Liver (tissue), 9 donors: Measurements from ENCODE around the gene TUBB4A. TPM values are rescaled to one million over a fixed set of nuclear protein-coding genes. Genes with fewer than 3 reads are reported as not detected.

ENCODE experiments used
- DNase-seq: peaks from one replicate; pipeline ENCODE4 v3.0.0-alpha.2; 2017; ENCODE audit warnings: low spot score
- H3K27ac ChIP-seq, 2 donors: one replicate each; pipeline ENCODE4 v1.7.0; 2013; ENCODE audit warnings: inconsistent platforms in 2 of 2, low read length in 2 of 2, control low read depth in 1 of 2, low read depth in 1 of 2, mild to moderate bottlenecking in 1 of 2
- H3K27me3 ChIP-seq, 4 donors: one replicate each; pipeline versions ENCODE4 v1.6.1 to v1.7.0; 2013; ENCODE audit warnings: low read length in 3 of 4, inconsistent platforms in 1 of 4, mild to moderate bottlenecking in 1 of 4, moderate library complexity in 1 of 4; ENCODE audit not compliant: control insufficient read depth in 4 of 4, insufficient read depth in 4 of 4
- H3K36me3 ChIP-seq, 4 donors: one replicate each; pipeline versions ENCODE4 v1.6.1 to v1.7.0; 2013; ENCODE audit warnings: low read length in 3 of 4, mild to moderate bottlenecking in 3 of 4, low read depth in 1 of 4, moderate library complexity in 1 of 4; ENCODE audit not compliant: control insufficient read depth in 4 of 4, insufficient read depth in 3 of 4
- H3K4me1 ChIP-seq, 4 donors: one replicate each; pipeline versions ENCODE4 v1.6.1 to v1.7.0; 2013; ENCODE audit warnings: low read length in 3 of 4, mild to moderate bottlenecking in 3 of 4, moderate library complexity in 1 of 4; ENCODE audit not compliant: control insufficient read depth in 4 of 4, insufficient read depth in 4 of 4
- H3K4me3 ChIP-seq, 3 donors: one replicate each; pipeline versions ENCODE4 v1.6.1 to v1.7.0; 2013; ENCODE audit warnings: low read length in 3 of 3, control low read depth in 1 of 3, low read depth in 1 of 3, mild to moderate bottlenecking in 1 of 3
- H3K9ac ChIP-seq, 2 donors: one replicate each; pipeline ENCODE4 v1.7.0; 2013; ENCODE audit warnings: low read length in 2 of 2, mild to moderate bottlenecking in 2 of 2, moderate library complexity in 2 of 2, control low read depth in 1 of 2, low read depth in 1 of 2
- H3K9me3 ChIP-seq, 4 donors: one replicate each; pipeline versions ENCODE4 v1.6.1 to v1.7.0; 2013; ENCODE audit warnings: low read length in 3 of 4; ENCODE audit not compliant: control insufficient read depth in 4 of 4
- ATF3 ChIP-seq: IDR thresholded peaks from 2 replicates; pipeline ENCODE4 v1.6.1; 2016; ENCODE audit warnings: antibody characterized with exemption
- CTCF ChIP-seq: fragments of 150-350 bp; IDR thresholded peaks from 2 replicates; pipeline ENCODE4 v1.5.1; 2017; ENCODE audit warnings: improper control_type of control experiment, low read depth, low read length; ENCODE audit not compliant: missing input control
- EGR1 ChIP-seq, 2 donors: IDR thresholded peaks; 2 replicates each; pipeline ENCODE4 v1.6.1; 2016 to 2018; ENCODE audit warnings: antibody characterized with exemption in 2 of 2, low read depth in 2 of 2
- FOXA2 ChIP-seq: IDR thresholded peaks from 2 replicates; pipeline ENCODE4 v1.6.1; 2016; ENCODE audit warnings: antibody characterized with exemption
- GABPA ChIP-seq, 2 donors: IDR thresholded peaks in 1 of 2; conservative IDR thresholded peaks in 1 of 2; 2 replicates each; pipeline ENCODE4 v1.6.1; 2016; ENCODE audit warnings: antibody characterized with exemption in 2 of 2, mild to moderate bottlenecking in 1 of 2, moderate library complexity in 1 of 2
- HNF4A ChIP-seq, 2 donors: conservative IDR thresholded peaks; 2 replicates each; pipeline ENCODE4 v1.6.1; 2016; ENCODE audit warnings: antibody characterized with exemption in 2 of 2, mild to moderate bottlenecking in 2 of 2
- HNF4G ChIP-seq: IDR thresholded peaks from 2 replicates; pipeline ENCODE4 v1.6.1; 2016; ENCODE audit warnings: antibody characterized with exemption
- JUND ChIP-seq, 2 donors: IDR thresholded peaks; 2 replicates each; pipeline ENCODE4 v1.6.1; 2016; ENCODE audit warnings: antibody characterized with exemption in 2 of 2
- RAD21 ChIP-seq, 2 donors: IDR thresholded peaks; 2 replicates each; pipeline ENCODE4 v1.6.1; 2016; ENCODE audit warnings: antibody characterized with exemption in 2 of 2, mild to moderate bottlenecking in 2 of 2
- RXRA ChIP-seq, 2 donors: IDR thresholded peaks; 2 replicates each; pipeline ENCODE4 v1.6.1; 2017 to 2018; ENCODE audit warnings: antibody characterized with exemption in 2 of 2, mild to moderate bottlenecking in 1 of 2
- TAF1 ChIP-seq: conservative IDR thresholded peaks from 2 replicates; pipeline ENCODE4 v1.6.1; 2016; ENCODE audit warnings: antibody characterized with exemption, mild to moderate bottlenecking
- YY1 ChIP-seq: IDR thresholded peaks from 2 replicates; pipeline ENCODE4 v1.6.1; 2016; ENCODE audit warnings: antibody characterized with exemption, mild to moderate bottlenecking
- ZBTB33 ChIP-seq: IDR thresholded peaks from 2 replicates; pipeline ENCODE4 v1.6.1; 2016; ENCODE audit warnings: antibody characterized with exemption
- WGBS: extraction: QIAGEN DNeasy Blood & Tissue Kit; methylation state at CpG from one replicate; pipeline ENCODE4 v1.1.7; 2013; 5-methylcytosine and 5-hydroxymethylcytosine counted together
- polyA plus RNA-seq, 2 donors: library from polyadenylated mRNA; stranded (reverse) in 1 of 2; unstranded in 1 of 2; fragments of 200-250 nt in 1 of 2; fragments of >200 nt in 1 of 2; fragmentation: Nextera tagmentation in 1 of 2; extraction: Ambion mirVana in 1 of 2; gene quantifications; one replicate each; pipeline versions ENCODE4 v1.2.1 to v1.2.3, GENCODE V29; 2013 to 2015
- total RNA-seq, 2 donors: library from RNA; depleted of rRNA; stranded (reverse); fragments of >200 nt; gene quantifications; one replicate each; pipeline ENCODE4 v1.2.3, GENCODE V29; 2014
- donor health status: healthy.
- donor health status: healthy.
- donor health status: healthy.
- donor health status: healthy.
- donor health status: healthy.

Gene TUBB4A
- total and polyA plus RNA-seq, 4 donors, result 0.25 to 1.9 (median 0.96) TPM

- TF ChIP-seq CTCF (no peak), JUND (IDR thresholded peaks at IDR 0.05) (no peak)
Measured at GRCh38 chr19:6532244-6532999, 30.3 kb upstream of the TUBB4A start (continued).

- TF ChIP-seq JUND (IDR thresholded peaks at IDR 0.05), result no peak
- TF ChIP-seq FOXA2, result no peak
- no peak for TF ChIP-seq EGR1 (IDR thresholded peaks at IDR 0.05; ENCODE audit: low read depth in 2 of 2)
- no peak for TF ChIP-seq RAD21 (IDR thresholded peaks at IDR 0.05)
- TF ChIP-seq ZBTB33, result no peak
- no peak for TF ChIP-seq HNF4G
- TF ChIP-seq TAF1, result no peak
- no peak for TF ChIP-seq CTCF
- TF ChIP-seq RXRA (IDR thresholded peaks at IDR 0.05), result no peak
- TF ChIP-seq ATF3, result no peak
- no peak for TF ChIP-seq YY1
- no peak for TF ChIP-seq HNF4A (conservative IDR thresholded peaks at IDR 0.05)
- TF ChIP-seq GABPA (IDR thresholded peaks at IDR 0.05 in 1 of 2, conservative IDR thresholded peaks at IDR 0.05 in 1 of 2), result no peak
- Histone ChIP-seq H3K27ac (no peak overlapping the region), H3K36me3 (no peaks in the 10 kb centered on the region)
Measured at GRCh38 chr19:6531956-6532243, 29.8 kb upstream of the TUBB4A start.

More at GRCh38 chr19:6531956-6532243, 29.8 kb upstream of the TUBB4A start:
- H3K4me1 ChIP-seq, result peaks cover 5 to 8% (median 6%) of the 10 kb centered on the region in 4 donors
- no peak overlapping the region for H3K4me3 ChIP-seq
- H3K27me3 ChIP-seq, result peaks cover 0 to 3% (median 2%) of the 10 kb centered on the region in 4 donors
- H3K9me3 ChIP-seq, result no peaks in the 10 kb centered on the region
- no peak overlapping the region for H3K9ac ChIP-seq
- DNase-seq, result no peak
- 47% methylated on average over 5 of the region's 5 CpGs for WGBS
